NCI-H1105 (cell line): ENCODE data around the gene TYW1.
"Not testable (repeated sequence)": the region's sequence is repeated elsewhere in the genome, so short reads cannot be mapped to it uniquely, and the experiment has no call there.

Source experiments
- DNase-seq: peaks from one replicate; lab custom pipeline; 2025; lab: John Stamatoyannopoulos, UW

The TYW1 gene, protein sequence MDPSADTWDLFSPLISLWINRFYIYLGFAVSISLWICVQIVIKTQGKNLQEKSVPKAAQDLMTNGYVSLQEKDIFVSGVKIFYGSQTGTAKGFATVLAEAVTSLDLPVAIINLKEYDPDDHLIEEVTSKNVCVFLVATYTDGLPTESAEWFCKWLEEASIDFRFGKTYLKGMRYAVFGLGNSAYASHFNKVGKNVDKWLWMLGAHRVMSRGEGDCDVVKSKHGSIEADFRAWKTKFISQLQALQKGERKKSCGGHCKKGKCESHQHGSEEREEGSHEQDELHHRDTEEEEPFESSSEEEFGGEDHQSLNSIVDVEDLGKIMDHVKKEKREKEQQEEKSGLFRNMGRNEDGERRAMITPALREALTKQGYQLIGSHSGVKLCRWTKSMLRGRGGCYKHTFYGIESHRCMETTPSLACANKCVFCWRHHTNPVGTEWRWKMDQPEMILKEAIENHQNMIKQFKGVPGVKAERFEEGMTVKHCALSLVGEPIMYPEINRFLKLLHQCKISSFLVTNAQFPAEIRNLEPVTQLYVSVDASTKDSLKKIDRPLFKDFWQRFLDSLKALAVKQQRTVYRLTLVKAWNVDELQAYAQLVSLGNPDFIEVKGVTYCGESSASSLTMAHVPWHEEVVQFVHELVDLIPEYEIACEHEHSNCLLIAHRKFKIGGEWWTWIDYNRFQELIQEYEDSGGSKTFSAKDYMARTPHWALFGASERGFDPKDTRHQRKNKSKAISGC

DNA sequence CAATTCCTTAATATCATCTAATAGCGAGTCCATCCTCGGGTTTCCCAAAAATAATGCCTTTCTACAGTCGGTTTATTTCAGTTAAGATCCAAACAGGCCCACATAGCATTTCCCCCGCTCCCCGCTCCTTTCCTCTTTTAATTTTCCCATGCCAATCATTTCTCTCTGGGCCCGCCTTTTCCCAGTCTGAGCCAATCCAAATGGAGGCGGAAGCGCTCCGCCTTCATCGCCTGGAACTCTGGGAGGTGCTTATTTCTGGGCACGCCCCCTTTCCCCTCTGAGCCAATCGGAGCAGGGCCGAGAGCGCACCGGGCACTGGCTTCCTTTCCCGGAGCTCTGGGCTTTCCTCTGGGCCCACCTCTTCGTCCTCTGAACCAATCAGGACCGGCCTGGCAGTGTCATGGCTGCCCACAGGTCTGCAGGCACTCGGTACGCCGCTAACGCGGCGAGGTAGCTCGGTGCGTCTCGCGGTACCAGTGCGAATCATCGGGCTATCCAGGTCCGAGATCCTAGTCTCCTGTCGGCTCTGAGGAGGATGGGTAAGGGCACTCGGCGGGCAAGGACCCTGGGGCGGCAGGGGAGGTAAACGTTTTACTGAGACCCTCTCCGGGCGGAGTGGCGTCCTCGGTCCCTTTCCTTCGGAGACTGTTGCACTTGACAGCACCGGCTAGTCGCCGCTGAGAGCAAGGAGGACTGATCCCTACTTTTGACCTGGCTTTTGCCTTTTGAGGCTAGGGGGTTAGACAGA, at the start of gene TYW1:
TSS of gene TYW1 (plus strand) at position 390 of the 748 bp plus-strand sequence. CDS start at position 536, 146 bp downstream.
- DNase-seq, result peak; percentile 94

DNA sequence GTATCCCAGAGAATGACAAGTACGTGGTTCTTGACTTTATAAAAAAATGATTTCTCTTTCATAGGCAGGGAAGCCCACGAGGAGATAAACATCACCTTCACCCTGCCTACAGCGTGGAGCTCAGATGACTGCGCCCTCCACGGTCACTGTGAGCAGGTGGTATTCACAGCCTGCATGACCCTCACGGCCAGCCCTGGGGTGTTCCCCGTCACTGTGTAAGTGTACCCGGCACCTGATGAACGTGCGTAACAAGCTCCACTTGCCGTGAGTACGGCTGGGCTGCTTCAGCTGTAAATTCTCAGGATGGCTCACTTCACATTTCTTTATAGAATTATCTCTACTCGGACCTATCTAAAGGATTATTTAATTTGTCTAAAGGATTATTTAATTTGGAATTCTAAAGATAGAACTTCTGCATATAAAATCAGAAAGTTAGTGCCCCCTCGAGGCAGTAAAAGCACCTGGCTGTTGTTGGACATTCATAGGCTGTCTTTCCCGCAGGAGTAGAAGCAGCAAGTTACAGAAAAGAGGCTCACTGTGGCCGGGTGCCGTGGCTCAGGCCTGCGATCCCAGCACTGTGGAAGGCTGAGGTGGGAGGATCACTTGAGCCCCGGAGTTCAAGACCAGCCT, 48.0 kb upstream of the TYW1 start:
- no peak for DNase-seq

DNA sequence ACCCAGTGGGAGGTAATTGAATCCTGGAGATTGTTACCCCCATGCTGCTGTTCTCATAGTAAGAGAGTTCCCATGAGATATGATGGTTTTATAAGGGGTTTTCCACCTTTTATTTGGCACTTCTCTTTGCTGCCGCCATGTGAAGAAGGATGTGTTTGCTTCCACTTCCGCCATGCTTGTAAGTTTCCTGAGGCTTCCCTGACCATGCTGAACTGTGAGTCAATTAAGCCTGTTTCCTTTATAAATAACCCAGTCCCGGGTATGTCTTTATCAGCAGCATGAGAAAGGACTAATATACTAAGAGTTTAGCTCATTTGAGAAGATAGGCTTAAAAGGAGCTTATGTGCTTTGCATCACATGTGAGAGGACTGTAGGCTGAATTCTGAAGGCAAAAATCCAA, 46.3 kb upstream of the TYW1 start:
- DNase-seq, result no peak

DNA sequence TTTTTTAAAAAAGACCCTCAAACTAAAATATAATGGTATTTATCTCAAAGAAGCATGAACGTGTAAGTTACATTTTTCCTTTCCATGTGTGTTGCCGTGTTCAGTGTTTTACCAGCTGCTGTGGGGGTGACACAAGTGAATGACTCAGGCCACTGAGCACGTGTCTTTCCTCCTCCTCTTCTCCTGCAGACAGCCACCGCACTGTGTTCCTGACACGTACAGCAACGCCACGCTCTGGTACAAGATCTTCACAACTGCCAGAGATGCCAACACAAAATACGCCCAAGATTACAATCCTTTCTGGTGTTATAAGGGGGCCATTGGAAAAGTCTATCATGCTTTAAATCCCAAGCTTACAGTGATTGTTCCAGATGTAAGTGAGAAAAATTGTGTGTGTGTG, 45.9 kb upstream of the TYW1 start:
- no peak for DNase-seq

DNA sequence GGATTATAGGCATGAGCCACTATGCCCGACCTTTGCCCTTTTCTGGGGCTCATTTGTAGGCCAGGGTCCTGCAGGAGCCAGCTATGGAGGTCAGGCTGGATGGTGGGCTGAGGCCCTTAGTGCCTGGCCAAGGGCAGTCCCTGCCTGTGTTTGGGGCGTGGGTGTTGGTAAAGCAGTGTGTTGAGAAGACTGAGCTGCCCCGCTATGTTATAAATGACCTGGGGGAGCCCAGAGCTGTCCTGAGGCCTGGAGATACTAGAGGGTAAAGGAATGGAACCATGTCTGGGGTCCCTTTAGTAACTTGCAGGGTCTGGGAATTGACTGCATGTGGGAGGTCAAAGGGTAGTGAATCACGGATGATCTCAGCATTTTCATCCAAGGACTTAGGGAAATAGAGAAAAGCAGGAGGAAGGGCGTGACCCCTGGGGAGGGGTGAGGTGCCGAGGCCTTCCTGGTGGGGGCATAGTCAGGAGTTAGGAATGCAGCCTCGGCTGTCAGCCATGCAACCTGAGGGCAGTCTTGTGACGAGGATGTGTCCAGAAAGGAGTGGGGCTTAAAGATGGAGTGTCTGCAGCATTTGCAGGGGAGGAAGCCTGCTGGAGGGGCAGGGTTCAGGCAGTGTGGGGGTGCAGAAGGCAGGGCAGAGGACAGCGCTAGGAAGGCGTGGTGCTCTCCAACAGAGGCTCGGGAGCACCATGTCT, 44.1 kb upstream of the TYW1 start:
- DNase-seq, result no peak

DNA sequence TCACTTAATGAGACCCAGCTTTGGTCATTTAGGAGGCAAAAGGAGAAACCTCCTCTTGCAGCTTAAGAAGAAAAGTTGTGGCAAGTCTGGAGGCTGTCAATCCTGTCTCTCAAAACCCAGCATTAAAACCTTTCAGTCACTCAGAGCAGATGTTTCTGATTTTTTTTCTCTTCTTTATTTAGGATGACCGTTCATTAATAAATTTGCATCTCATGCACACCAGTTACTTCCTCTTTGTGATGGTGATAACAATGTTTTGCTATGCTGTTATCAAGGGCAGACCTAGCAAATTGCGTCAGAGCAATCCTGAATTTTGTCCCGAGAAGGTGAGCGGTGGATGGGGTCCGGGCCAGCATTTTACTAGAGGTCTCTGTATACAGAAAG, 43.6 kb upstream of the TYW1 start:
- DNase-seq, result no peak

DNA sequence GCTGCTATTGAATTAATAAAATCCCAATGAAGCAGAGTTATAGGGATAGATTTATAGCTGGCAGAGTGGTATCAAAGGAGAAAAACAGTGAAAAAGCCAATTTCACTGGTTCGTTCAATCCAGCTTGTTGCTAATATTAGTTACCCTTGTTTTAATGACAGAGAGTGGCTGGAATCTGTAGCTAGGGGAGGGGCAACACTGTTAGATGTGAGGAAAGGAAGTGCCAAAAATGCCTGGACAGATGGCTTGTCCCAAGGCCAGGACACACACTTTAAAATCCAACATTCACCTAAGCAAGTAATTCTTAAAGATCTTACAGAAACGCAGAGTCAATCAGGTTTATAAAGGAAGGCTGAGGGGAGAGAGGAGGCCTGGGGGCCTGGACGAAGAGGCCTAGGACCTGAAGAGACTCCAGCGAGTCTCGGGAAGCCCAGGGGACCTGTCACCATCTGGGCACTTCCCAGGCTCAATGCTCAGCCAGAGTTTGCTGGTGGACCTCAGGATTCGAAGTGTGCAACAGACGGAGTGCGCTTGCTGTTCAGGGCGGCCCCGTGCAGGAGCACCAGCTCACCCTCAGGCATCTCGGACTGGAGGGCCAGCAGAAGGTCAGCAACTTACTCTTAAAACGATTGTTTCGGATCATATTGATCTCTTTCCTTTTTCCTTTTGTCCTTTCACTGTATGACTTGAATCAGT, 38.9 kb upstream of the TYW1 start:
- no peak for DNase-seq

DNA sequence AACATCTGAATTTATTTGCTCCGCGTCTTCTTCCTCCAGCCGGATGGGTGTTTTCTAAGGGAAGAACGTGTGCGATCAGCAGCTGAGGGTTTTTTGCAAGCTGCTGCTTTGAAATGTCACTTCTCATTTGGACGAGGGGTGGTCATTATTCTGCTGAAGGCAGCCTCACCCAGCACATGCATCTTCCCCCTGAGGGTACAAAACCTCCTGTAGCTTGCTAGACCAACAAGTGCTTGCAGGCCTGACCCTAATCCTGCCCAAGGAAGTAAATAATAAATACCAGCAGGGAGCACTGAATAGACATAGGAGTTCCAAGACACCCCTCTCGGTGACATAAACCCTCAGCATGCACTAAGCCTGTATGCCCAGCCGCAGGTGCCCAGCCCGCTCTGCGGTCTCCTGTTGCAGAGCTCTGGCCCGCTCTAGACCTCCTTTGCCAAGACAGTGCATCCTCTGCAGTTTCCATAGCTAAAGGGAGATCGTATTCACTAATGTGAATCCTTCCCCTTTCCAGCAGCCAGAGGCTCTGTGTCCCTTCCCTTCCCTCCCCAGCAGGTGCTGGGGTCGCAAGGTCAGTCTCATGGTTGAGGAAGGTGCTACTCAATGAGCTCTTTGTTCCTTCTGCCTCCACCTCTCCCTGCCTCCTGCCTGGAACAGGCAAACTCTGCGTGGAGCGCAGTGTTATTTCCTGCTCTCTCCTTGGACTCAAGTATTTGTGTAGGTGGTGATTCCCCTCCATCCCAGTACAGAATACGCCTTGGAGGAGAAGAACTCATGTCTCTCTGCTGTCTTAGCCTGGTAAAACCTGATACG, 37.9 kb upstream of the TYW1 start:
- DNase-seq, result no peak

DNA sequence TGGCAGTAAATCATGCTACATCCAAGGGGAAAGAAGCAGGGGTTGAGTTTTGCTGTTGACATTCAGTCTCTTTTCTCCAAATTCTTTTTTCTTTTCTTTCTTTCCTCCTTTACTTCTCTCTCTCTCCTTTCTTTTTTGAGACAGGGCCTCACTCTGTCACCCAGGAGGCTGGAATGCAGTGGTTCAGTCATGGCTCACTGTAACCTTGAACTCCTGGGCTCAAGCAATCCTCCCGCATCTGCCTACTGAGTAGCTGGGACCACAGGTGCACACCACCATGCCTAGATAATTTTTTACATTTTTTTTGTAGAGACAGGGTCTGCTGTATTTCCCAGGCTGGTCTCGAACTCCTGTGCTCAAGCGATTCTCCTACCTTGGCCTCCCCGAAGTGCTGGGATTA, 36.4 kb upstream of the TYW1 start:
- DNase-seq, result no peak

DNA sequence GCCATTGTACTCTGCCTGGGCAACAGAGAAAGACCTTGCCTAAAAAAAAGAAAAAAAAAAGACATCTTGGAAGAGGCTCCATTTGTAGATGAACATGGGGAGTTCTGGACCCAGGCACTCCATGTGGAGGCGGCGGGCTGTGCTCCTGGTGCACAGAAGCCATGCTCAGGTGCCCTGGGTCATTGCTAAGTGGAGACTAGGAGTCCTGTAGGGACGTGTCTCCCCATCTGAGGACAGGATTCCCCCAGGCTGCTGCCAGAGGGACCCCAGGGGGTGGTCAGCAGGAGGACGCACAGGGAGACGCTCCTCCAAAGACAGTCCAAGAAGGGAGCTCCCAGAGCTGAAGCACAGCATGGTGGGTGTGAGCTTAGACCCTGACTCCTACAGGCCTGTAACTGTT, 35.5 kb upstream of the TYW1 start:
- DNase-seq, result no peak

DNA sequence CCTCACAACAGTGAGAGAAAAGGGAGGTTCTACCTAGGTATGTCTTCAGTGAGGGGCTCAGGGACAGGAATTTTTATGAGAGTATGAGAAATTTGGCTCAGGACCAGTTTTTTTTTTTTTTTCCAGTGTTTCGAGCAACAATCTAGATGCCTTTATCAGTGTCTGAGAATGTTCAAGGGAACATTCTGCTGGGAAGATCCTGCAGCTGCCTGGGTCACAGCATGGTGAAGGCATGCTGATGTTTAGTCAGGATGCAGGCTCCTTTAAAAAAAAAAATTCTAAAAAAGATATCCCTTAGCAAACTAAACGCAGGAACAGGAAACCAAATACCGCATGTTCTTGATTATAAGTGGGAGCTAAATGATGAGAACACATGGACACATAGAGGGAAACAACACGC, 32.2 kb upstream of the TYW1 start:
- no peak for DNase-seq

DNA sequence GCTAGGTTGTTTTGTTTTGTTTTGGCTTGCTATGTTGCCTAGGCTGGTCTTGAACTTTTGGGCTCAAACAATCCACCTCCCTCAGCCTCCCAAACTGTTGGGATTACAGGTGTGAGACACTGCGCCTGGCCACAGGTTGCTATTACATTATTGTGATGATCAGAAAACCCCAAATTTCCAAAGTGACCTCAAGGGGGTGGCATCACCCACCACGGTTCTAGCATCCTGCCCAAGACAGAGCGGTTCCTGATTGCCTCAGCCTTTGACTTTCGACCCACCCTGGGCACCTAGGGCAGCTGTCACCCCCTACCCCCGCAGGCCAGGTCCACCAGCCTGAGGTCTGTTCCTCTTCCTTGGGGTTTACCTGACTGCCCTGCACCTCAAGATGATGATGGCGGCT, 29.6 kb upstream of the TYW1 start:
- no peak for DNase-seq

DNA sequence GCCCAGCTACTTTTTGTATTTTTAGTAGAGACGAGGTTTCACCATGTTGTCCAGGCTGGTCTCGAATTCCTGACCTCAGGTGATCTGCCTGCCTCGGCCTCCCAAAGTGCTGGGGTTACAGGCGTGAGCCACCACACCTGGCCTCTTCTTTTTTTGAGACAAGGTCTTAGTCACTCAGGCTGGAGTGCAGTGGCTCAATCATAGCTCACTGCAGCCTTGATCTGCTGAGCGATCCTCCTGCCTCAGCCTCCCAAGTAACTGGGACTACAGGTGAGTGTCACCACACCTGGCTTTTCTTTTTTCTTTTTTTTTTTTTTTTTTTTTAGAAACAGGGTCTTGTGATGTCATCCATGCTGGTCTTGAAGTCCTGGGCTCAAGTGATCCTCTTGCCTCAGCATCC, 27.6 kb upstream of the TYW1 start:
- not testable (repeated sequence) for DNase-seq

DNA sequence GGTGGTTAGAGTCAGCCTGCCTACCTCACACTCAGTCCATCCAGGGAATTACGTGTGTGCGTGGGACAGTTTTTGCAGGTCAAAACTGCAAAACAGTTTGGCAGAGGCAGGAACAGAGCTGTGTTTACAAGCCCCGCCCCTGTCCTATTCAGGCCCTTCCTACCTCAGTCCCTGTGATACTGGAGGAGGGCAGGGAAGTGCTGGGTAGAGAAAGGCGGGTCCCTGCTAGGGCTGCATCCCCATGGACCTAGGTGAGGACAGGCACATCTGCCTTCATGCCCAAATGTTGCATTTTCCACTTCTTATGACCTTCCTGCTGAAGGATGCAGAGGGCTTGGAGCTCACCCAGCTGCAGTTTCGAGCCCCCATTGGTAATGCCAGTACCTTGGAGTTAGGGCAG, 26.3 kb upstream of the TYW1 start:
- no peak for DNase-seq

DNA sequence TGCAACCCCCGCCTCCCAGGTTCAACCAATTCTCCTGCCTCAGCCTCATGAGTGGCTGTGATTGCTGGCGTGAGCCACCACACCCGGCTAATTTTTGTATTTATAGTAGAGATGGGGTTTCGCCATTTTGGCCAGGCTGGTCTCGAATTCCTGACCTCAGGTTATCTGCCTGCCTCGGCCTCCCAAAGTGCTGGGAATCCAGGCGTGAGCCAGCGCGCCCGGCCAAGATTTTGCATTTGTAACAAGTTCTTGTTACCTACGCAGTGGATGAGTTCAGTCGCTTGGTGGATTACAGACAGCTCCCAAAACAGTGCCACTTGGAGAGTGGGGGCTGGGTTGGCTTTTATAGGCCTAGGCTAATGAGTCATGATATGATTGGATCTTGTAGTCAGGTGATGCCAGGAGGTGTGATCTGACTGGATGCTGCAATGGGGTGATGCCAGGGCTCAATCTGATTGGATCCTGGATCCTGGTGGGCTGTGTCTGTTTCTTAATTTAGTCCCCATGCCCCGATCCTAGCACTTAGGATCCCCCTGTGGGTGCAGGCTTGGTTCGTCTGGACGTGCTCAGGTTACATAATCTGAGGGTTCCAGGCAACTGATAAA, 21.5 kb upstream of the TYW1 start:
- no peak for DNase-seq

DNA sequence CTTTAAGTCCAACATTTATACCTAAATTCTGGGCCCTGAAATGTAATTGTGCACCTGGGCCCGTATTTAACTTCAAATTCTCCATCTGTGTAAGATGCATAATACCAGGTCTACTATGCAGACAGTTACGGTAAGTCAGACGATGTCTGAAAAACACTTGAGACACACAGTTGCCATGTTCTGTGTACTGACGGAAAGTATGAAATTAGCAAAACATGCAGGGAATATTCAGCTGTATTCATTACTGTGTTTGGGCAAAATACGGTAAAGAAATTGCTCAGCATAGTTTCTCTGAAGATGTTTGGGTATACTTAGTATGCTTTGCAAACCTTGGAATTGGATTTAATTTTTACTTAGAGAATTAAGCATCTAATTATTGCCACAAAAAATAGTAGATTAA, 18.3 kb upstream of the TYW1 start:
- not testable (repeated sequence) for DNase-seq

DNA sequence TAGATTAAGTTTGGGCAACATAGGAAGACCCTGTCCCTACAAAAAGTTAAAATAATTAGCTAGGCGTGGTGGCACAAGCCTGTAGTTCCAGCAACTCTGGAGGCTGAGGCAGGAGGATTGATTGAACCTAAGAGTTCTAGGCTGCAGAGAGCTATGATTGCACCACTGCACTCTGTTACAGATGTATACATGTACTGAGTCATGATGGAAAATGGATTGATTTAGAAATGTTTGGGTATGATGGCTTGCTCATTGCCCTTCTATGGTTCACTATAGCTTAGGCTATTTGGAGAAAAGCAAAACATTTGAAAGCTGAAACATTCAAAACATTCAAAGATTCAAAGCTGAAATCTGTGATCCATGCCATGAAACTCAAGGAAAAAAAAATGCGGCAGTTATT, 17.6 kb upstream of the TYW1 start:
- DNase-seq, result not testable (repeated sequence)

DNA sequence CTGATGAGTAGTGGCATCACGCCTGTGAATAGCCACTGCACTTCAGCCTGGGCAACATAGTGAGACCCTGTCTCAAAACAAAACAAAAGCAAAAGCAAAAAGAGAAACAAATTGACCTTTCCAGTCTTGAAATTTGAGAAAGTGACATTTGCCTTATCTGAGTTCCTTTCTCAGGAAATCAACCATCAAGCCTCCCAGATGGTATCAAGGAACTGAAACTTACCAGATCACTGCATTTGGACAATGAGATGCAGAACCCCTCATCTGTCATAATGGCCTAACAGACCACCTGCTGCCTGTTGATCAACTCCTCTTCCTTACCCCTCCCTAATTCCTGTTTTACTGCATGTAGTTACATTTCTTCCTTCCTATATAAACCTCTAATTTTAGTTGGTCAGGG, 16.3 kb upstream of the TYW1 start:
- not testable (repeated sequence) for DNase-seq

DNA sequence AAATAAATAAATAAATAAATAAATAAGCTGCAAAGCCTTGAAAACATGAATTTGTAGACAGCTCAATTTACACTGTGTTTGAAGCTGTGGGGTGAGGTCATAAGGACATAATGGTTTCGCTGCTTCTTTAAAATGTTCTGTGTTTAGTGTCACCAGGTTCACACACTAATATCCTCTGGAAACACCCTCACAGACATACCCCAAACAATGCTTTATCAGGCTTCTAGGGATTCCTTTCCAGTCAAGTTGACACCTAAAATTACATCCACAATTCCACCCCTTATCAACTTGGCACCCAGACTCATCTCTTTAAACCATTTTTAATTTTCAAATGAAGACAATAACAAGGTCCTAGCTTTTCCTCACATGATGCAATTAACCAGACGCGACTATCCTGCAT, 7.1 kb upstream of the TYW1 start:
- not testable (repeated sequence) for DNase-seq

DNA sequence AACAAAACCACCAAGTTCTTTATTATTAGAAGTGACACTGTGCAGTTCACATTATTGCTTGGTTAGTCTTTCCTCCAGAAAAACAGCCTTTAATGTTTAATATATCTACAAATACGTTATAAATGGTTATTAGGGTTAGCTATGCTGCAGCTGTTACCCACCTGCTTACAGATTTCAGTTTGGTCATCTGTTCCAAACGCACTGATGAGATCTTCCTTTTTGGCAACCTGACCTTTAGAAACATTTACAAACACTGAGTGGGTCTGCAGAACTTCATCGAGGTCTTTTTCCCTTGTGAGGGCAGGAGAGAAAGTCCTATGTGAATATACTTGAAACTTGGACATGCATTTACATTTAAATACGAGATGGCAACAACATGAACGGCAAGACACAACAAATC, 2.6 kb upstream of the TYW1 start:
- not testable (repeated sequence) for DNase-seq
